ENCODE results near the gene EZR.

Gene EZR

GRCh38 chr6:158854214-158855101, 35.3 kb upstream of the EZR start:
- H3K4me3 ChIP-seq = no peak overlapping the region
- H3K36me3 ChIP-seq (ENCODE audit: insufficient read depth, low read length) = no peaks in the 10 kb centered on the region
- peak; percentile 77 for DNase-seq (ENCODE audit: low read depth, low spot score)
- TF ChIP-seq FOXP2 (optimal IDR thresholded peaks at IDR 0.05; ENCODE audit: control extremely low read depth, extremely low read length, insufficient read depth) = no peak
- no peak for TF ChIP-seq POLR2AphosphoS5 (IDR thresholded peaks at IDR 0.05; ENCODE audit: borderline replicate concordance, low read depth, low read length)
- TF ChIP-seq EZH2 (IDR thresholded peaks at IDR 0.05) = no peak
- peak overlapping the region; percentile 64 for H3K27ac ChIP-seq
- no peak overlapping the region for H3K9ac ChIP-seq (ENCODE audit: insufficient read length)
- H3K9me3 ChIP-seq (ENCODE audit: low read depth, low read length) = no peaks in the 10 kb centered on the region

DNA sequence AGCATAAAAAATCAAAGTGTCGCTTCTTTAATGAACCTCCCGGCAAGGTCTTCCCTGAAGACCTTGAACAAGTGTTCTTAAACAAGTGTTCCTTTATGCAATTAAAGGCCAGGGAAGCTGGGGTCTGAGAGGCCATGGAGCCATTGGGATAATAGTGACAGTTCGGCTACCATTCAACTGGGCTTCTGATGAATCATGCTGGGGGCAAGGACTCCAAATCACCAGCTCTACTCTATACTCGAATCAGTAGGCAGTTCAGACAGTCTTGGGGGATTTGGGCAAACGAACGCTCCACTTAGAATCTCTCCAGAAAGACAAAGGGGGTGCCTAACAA, 34.7 kb upstream of the EZR start:
- no peak overlapping the region for H3K4me3 ChIP-seq
- H3K9me3 ChIP-seq (ENCODE audit: low read depth, low read length) = no peaks in the 10 kb centered on the region
- H3K27ac ChIP-seq = peak overlapping the region; percentile 64
- TF ChIP-seq FOXP2 (optimal IDR thresholded peaks at IDR 0.05; ENCODE audit: control extremely low read depth, extremely low read length, insufficient read depth) = no peak
- no peak for TF ChIP-seq POLR2AphosphoS5 (IDR thresholded peaks at IDR 0.05; ENCODE audit: borderline replicate concordance, low read depth, low read length)
- no peak for TF ChIP-seq EZH2 (IDR thresholded peaks at IDR 0.05)
- H3K36me3 ChIP-seq (ENCODE audit: insufficient read depth, low read length) = no peaks in the 10 kb centered on the region
- no peak for DNase-seq (ENCODE audit: low read depth, low spot score)
- H3K9ac ChIP-seq (ENCODE audit: insufficient read length) = no peak overlapping the region

DNA sequence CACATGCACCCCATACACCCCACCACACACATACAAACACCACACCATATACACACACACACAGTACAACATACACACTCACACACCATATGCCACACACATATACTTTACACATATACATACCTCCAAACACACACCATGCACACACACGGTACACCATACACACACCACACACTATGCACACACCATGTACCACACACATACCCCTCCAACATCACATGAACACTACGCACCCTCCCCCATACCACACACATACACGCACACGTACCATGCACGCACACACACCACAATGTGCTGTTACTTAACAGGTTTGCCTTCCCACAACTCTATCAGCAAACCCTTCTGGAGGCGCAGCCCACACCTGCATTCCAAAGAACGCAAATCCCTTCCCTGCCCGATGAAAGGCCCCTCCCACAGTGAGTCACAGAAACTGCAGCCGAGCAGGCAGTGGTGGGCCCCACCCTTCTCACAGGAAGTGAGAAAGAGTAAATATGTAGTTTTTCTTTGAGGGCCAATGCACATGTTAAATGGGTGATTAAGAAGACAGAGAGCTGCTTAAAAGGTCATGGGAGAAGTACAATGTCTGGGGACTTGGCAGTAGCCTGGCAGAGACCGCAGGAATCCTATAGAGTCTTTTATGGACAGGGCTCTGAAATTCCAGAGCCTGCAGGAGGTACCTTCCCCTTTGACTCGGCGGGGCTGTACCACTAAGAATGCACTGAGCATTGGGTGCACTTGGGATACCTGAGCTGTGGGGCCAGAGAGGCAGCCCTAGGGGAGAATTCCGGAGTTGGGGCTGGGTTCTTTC, 34.1 kb upstream of the EZR start:
- 0 out of 2 replicates have a peak overlapping the region, but pooled peaks have one; percentile 4 for H3K4me3 ChIP-seq
- no peak for TF ChIP-seq FOXP2 (optimal IDR thresholded peaks at IDR 0.05; ENCODE audit: control extremely low read depth, extremely low read length, insufficient read depth)
- TF ChIP-seq EZH2 (IDR thresholded peaks at IDR 0.05) = no peak
- TF ChIP-seq POLR2AphosphoS5 (IDR thresholded peaks at IDR 0.05; ENCODE audit: borderline replicate concordance, low read depth, low read length) = no peak
- H3K27ac ChIP-seq = peak overlapping the region; percentile 64
- no peaks in the 10 kb centered on the region for H3K36me3 ChIP-seq (ENCODE audit: insufficient read depth, low read length)
- peak; percentile 30 for DNase-seq (ENCODE audit: low read depth, low spot score)
- no peak overlapping the region for H3K9ac ChIP-seq (ENCODE audit: insufficient read length)
- no peaks in the 10 kb centered on the region for H3K9me3 ChIP-seq (ENCODE audit: low read depth, low read length)

- H3K4me3 ChIP-seq = no peak overlapping the region
- H3K9ac ChIP-seq (ENCODE audit: insufficient read length) = no peak overlapping the region
- H3K27ac ChIP-seq = no peak overlapping the region
- no peak for DNase-seq (ENCODE audit: low read depth, low spot score)
- no peaks in the 10 kb centered on the region for H3K9me3 ChIP-seq (ENCODE audit: low read depth, low read length)
- TF ChIP-seq EZH2 (IDR thresholded peaks at IDR 0.05) (no peak), FOXP2 (optimal IDR thresholded peaks at IDR 0.05; ENCODE audit: control extremely low read depth, extremely low read length, insufficient read depth) (no peak), POLR2AphosphoS5 (IDR thresholded peaks at IDR 0.05; ENCODE audit: borderline replicate concordance, low read depth, low read length) (no peak)
- H3K36me3 ChIP-seq (ENCODE audit: insufficient read depth, low read length) = no peaks in the 10 kb centered on the region
Observed at GRCh38 chr6:158852312-158853071, 33.3 kb upstream of the EZR start.

DNA sequence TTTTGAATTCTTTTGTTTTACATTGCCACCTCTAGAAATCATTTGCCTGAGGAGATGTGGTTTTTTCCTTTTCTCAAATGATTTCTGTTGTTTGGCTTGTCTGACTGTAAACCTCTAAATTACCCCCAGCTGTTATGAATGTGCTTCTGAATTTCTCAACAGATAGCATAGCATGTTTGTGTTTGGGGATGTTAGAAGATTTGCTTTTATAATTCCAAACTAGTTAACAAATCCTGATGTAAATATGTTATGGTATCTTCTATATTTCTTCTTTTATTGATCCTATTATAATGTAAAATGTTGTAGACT, 31.6 kb upstream of the EZR start:
- Histone ChIP-seq H3K27ac (no peak overlapping the region), H3K9ac (ENCODE audit: insufficient read length) (no peak overlapping the region), H3K4me3 (no peak overlapping the region), H3K36me3 (ENCODE audit: insufficient read depth, low read length) (no peaks in the 10 kb centered on the region), H3K9me3 (ENCODE audit: low read depth, low read length) (no peaks in the 10 kb centered on the region)
- TF ChIP-seq EZH2 (IDR thresholded peaks at IDR 0.05) = no peak
- no peak for TF ChIP-seq POLR2AphosphoS5 (IDR thresholded peaks at IDR 0.05; ENCODE audit: borderline replicate concordance, low read depth, low read length)
- TF ChIP-seq FOXP2 (optimal IDR thresholded peaks at IDR 0.05; ENCODE audit: control extremely low read depth, extremely low read length, insufficient read depth) = no peak
- DNase-seq (ENCODE audit: low read depth, low spot score) = no peak

DNA sequence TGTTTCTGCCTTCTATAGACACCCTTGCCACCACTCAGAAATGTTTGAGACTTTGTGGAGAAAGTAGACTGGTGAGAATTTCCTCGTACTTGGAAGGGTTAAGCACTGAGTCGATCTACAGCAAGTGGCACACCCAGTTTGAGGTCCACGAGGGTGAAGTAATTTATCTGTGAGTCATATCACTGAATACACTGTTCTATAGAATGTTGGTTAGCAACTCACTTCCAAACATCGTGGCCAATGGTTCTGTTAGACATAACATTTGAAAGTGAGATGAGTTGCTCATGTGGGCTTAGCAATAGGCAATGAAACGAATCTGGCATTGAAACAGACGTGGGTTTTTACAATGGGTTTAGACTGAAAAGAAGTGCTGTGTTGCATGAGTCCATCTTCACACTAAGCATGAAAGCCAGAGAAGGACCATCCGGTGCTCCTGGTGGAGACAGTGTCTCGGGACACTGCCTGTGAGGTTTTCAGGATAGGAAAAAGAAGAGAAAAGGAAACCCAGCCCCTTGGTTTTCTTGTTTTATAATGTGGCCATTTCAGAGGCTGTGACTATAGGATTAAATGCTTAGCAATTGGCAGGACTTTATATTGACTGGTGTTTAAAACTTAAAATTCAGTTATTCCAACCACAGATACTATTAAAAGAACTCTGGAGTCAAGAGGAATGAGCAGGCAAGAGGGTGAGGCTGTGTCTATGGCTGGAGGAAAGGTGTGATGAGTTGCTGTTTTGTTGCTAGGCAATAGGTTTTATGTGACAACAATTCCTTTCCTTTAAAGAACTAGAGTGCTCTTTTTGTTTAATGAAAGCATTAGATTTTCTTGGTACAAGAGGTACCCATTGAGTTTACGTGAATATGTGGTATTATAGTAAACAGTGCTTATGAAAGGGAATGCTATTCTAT, 31.0 kb upstream of the EZR start:
- H3K27ac ChIP-seq = 0 out of 2 replicates have a peak overlapping the region, but pooled peaks have one; percentile 2
- no peak overlapping the region for H3K9ac ChIP-seq (ENCODE audit: insufficient read length)
- H3K9me3 ChIP-seq (ENCODE audit: low read depth, low read length) = no peaks in the 10 kb centered on the region
- TF ChIP-seq FOXP2 (optimal IDR thresholded peaks at IDR 0.05; ENCODE audit: control extremely low read depth, extremely low read length, insufficient read depth) (no peak), EZH2 (IDR thresholded peaks at IDR 0.05) (no peak), POLR2AphosphoS5 (IDR thresholded peaks at IDR 0.05; ENCODE audit: borderline replicate concordance, low read depth, low read length) (no peak)
- no peak overlapping the region for H3K4me3 ChIP-seq
- no peak for DNase-seq (ENCODE audit: low read depth, low spot score)
- H3K36me3 ChIP-seq (ENCODE audit: insufficient read depth, low read length) = no peaks in the 10 kb centered on the region

GRCh38 chr6:158848490-158848895, 29.3 kb upstream of the EZR start:
- TF ChIP-seq POLR2AphosphoS5 (IDR thresholded peaks at IDR 0.05; ENCODE audit: borderline replicate concordance, low read depth, low read length) (no peak), FOXP2 (optimal IDR thresholded peaks at IDR 0.05; ENCODE audit: control extremely low read depth, extremely low read length, insufficient read depth) (no peak), EZH2 (IDR thresholded peaks at IDR 0.05) (no peak)
- Histone ChIP-seq H3K4me3 (no peak overlapping the region), H3K9me3 (ENCODE audit: low read depth, low read length) (no peaks in the 10 kb centered on the region), H3K9ac (ENCODE audit: insufficient read length) (no peak overlapping the region), H3K27ac (no peak overlapping the region), H3K36me3 (ENCODE audit: insufficient read depth, low read length) (no peaks in the 10 kb centered on the region)
- DNase-seq (ENCODE audit: low read depth, low spot score) = no peak

Measured in SK-N-MC (cell line).